ENCODE measurements around the gene OAS1. TPM values are rescaled to one million over a fixed set of nuclear protein-coding genes. Genes with fewer than 3 reads are reported as not detected.

OAS1 gene
- total and polyA plus RNA-seq, 9 of the 15 experiments (the other 6 are each of a cell fraction or from before 2014, with no cell fraction given), result 0.06 to 0.25 TPM; not detected in 7

GRCh38 chr12:112942572-112942971, 35.8 kb downstream of the OAS1 start:
- Histone ChIP-seq H3K27ac (ENCODE audit: extremely low read depth, low read depth, low read length) (no peak overlapping the region), H3K4me1 (replicated peaks in 1 of 2; ENCODE audit: control insufficient read depth in 2 of 2, insufficient read depth in 2 of 2, low read length in 2 of 2) (peaks cover 4 to 7% of the 10 kb centered on the region in 2 experiments; a peak in 4 of 5 replicates), H4K20me1 (replicated peaks; ENCODE audit: control insufficient read depth, insufficient read depth, low read length) (0 out of 2 replicates have a peak, but pooled peaks cover 3% of the 10 kb centered on the region), H3K9ac (ENCODE audit: insufficient read depth in 1 of 2, low read depth in 2 of 2, low read length in 2 of 2) (no peak overlapping the region), H3K9me1 (ENCODE audit: control insufficient read depth, insufficient read depth, low read length) (no peaks in the 10 kb centered on the region), H3K4me2 (ENCODE audit: insufficient read depth, low read length) (no peak overlapping the region), H3K27me3 (ENCODE audit: control insufficient read depth in 2 of 2, insufficient read depth in 2 of 2, low read length in 2 of 2) (peaks cover 6 to 29% of the 10 kb centered on the region in 2 experiments; a peak in 4 of 5 replicates), H3K4me3 (no peak overlapping the region), H2AFZ (ENCODE audit: low read depth, low read length) (no peak overlapping the region), H3K79me2 (ENCODE audit: control insufficient read depth, insufficient read depth, low read length) (no peaks in the 10 kb centered on the region), H3K36me3 (ENCODE audit: control insufficient read depth, insufficient read depth, low read length) (no peaks in the 10 kb centered on the region), H3K9me3 (replicated peaks; ENCODE audit: control insufficient read depth, insufficient read depth, low read depth, low read length) (no peaks in the 10 kb centered on the region)
- ChIA-PET POLR2A (no interaction called here), CTCF (ENCODE audit: low intra/inter-chr PET ratio) (no interaction called here)
- no peak for FAIRE-seq
- intact Hi-C loops (cut with micrococcal nuclease) (no loop called here), in situ Hi-C loops (cut with MboI) (no loop called here)
- 18% methylated on average over 1 of the region's 1 CpG for WGBS (ENCODE audit: insufficient coverage, low coverage, missing lambda C conversion rate)
- no peak for ATAC-seq
- BruUV-seq (replicated peaks), result no TSS peak
- no peak for DNase-seq (ENCODE audit: extremely low read depth in 1 of 4, low spot score in 3 of 4)
- TF ChIP-seq ZMIZ1 (IDR thresholded peaks at IDR 0.05; ENCODE audit: low read depth in 2 of 2, low read length in 2 of 2) (no peak), SIN3B (IDR thresholded peaks at IDR 0.05; ENCODE audit: low read depth) (no peak), SNAPC5 (CRISPR knock-in tag; IDR thresholded peaks at IDR 0.05) (no peak), PCBP2 (IDR thresholded peaks at IDR 0.05; ENCODE audit: low read depth, low read length, poor library complexity, severe bottlenecking) (no peak), ZBTB9 (CRISPR knock-in tag; IDR thresholded peaks at IDR 0.05) (no peak), MLLT1 (IDR thresholded peaks at IDR 0.05) (no peak), ZNF184 (CRISPR knock-in tag; IDR thresholded peaks at IDR 0.05) (no peak), ATF2 (CRISPR knock-in tag; IDR thresholded peaks at IDR 0.05) (no peak), ASH1L (IDR thresholded peaks at IDR 0.05; ENCODE audit: borderline replicate concordance, low read depth, partially characterized antibody) (no peak), TCFL5 (CRISPR knock-in tag; conservative IDR thresholded peaks at IDR 0.05) (no peak), EP300 (IDR thresholded peaks at IDR 0.05; ENCODE audit: low read length) (no peak), WHSC1 (IDR thresholded peaks at IDR 0.05; ENCODE audit: low read length) (no peak), ZNF778 (CRISPR knock-in tag; IDR thresholded peaks at IDR 0.05) (no peak), ZNF696 (CRISPR knock-in tag; conservative IDR thresholded peaks at IDR 0.05) (no peak), HNRNPLL (IDR thresholded peaks at IDR 0.05; ENCODE audit: low read depth, low read length, poor library complexity, severe bottlenecking) (no peak)
